ENCODE data around the gene ZC3HAV1L. TPM values are rescaled to one million over a fixed set of nuclear protein-coding genes. Genes with fewer than 3 reads are reported as not detected.

ZC3HAV1L gene
- total RNA-seq, 1 donor from 2014 or later, result 29.1 TPM

DNA sequence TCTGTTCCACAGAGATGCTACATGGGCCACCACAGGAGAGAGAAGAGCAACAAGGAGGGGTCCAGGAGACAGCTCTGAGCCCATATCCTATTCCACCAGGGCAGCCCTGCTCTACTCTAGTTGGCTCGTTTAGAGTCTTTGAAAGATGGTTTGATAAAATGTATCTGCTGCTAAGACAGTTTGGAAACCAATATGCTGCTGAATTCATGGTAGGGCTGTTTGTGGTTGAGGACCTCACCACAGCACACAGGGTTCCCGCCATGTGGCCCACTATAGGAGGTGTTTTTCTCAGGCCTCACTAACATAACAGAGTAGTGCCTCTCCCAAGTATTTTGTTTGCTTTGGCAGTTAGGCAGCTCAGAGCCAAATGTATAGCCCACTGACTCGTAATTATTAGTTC lies 35.8 kb upstream of the ZC3HAV1L start:
- DNase-seq (ENCODE audit: low spot score in 2 of 2), result no peak
- peaks cover 54 to 77% of the 10 kb centered on the region in 2 donors for H3K36me3 ChIP-seq
- H3K4me1 ChIP-seq, result no peaks in the 10 kb centered on the region
- intact Hi-C loops (cut with DNase I), result no loop called here
- TF ChIP-seq, protein P1, sequence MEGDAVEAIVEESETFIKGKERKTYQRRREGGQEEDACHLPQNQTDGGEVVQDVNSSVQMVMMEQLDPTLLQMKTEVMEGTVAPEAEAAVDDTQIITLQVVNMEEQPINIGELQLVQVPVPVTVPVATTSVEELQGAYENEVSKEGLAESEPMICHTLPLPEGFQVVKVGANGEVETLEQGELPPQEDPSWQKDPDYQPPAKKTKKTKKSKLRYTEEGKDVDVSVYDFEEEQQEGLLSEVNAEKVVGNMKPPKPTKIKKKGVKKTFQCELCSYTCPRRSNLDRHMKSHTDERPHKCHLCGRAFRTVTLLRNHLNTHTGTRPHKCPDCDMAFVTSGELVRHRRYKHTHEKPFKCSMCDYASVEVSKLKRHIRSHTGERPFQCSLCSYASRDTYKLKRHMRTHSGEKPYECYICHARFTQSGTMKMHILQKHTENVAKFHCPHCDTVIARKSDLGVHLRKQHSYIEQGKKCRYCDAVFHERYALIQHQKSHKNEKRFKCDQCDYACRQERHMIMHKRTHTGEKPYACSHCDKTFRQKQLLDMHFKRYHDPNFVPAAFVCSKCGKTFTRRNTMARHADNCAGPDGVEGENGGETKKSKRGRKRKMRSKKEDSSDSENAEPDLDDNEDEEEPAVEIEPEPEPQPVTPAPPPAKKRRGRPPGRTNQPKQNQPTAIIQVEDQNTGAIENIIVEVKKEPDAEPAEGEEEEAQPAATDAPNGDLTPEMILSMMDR (IDR thresholded peaks at IDR 0.05), result no peak
- H3K4me3 ChIP-seq, result no peak overlapping the region
- H3K27ac ChIP-seq, result no peak overlapping the region
- no peaks in the 10 kb centered on the region for H3K27me3 ChIP-seq
- H3K9me3 ChIP-seq, result no peaks in the 10 kb centered on the region

GRCh38 chr7:139068544-139069399 lies 32.9 kb upstream of the ZC3HAV1L start:
- H3K27ac ChIP-seq, result no peak overlapping the region
- TF ChIP-seq, protein P1 (IDR thresholded peaks at IDR 0.05), result no peak
- no peak overlapping the region for H3K4me3 ChIP-seq
- DNase-seq (ENCODE audit: low spot score in 2 of 2), result no peak
- intact Hi-C loops (cut with DNase I), result no loop called here
- H3K9me3 ChIP-seq, result no peaks in the 10 kb centered on the region
- no peaks in the 10 kb centered on the region for H3K4me1 ChIP-seq
- H3K36me3 ChIP-seq, result peaks cover 65 to 94% of the 10 kb centered on the region in 2 donors
- no peaks in the 10 kb centered on the region for H3K27me3 ChIP-seq

DNA sequence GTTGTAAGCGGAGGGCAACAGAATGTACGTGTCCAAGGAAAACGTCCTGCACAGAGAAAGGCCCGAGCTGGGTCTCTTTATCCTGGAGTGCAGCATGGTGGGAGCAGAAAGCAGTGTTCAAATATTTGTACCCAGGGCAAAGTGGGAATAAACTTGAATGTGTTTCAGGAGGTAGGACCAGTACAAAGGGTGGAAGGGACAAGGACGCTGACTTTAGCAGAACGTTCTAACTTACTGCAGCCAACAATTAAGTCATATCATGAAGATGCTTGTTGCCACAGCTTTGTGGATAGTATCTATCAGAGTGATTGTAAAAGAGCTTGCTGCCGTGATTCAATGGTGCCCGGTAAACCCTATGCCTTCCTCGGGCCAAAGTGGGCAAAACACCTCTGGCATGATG lies 30.5 kb upstream of the ZC3HAV1L start:
- Histone ChIP-seq H3K4me1 (no peaks in the 10 kb centered on the region), H3K27ac (no peak overlapping the region), H3K9me3 (no peaks in the 10 kb centered on the region), H3K27me3 (no peaks in the 10 kb centered on the region), H3K36me3 (peaks cover 50 to 92% of the 10 kb centered on the region in 2 donors), H3K4me3 (no peak overlapping the region)
- intact Hi-C loops (cut with DNase I), result no loop called here
- TF ChIP-seq, protein P1 (IDR thresholded peaks at IDR 0.05), result no peak
- DNase-seq (ENCODE audit: low spot score in 2 of 2), result no peak

DNA sequence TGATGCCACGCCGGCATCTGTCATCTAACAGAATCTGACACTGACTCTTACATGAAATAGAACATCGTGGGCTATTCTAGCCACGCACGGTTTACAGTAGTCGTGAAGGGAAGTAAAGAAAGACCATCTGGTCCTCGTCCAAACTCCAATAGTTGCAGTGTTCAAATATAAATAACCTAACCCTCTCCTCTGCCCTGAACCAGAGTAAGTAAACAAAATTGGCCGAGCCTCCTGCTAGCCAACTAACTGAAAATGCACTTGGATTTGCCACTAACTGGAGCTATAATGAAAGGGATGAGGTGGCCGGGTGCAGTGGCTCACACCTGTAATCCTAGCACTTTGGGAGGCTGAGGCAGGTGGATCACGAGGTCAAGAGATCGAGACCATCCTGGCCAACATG lies 29.5 kb upstream of the ZC3HAV1L start:
- no peak for DNase-seq (ENCODE audit: low spot score in 2 of 2)
- intact Hi-C loops (cut with DNase I), result no loop called here
- no peaks in the 10 kb centered on the region for H3K27me3 ChIP-seq
- no peaks in the 10 kb centered on the region for H3K9me3 ChIP-seq
- H3K36me3 ChIP-seq, result peaks cover 54 to 94% of the 10 kb centered on the region in 2 donors
- H3K27ac ChIP-seq, result no peak overlapping the region
- no peak overlapping the region for H3K4me3 ChIP-seq
- no peaks in the 10 kb centered on the region for H3K4me1 ChIP-seq
- TF ChIP-seq, protein P1 (IDR thresholded peaks at IDR 0.05), result no peak

DNA sequence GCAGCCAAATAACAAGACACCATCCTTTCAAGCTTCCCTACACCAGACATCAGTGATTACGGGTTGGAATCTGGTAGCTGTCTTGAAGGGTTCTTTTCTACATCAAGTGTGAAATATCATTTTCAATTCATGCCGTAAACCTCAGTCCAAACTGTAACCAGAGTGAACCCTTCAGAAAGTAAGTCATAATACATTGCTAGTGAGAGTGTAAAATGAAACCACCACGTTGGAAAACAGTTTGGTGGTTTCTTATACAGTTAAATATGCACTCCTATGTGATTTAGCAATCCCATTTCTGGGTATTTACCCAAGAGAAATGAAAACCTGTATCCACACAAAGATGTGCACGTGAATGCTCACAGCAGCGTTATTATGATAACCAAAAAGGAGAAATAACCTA lies 25.6 kb upstream of the ZC3HAV1L start:
- intact Hi-C loops (cut with DNase I), result no loop called here
- Histone ChIP-seq H3K36me3 (peaks cover 43 to 65% of the 10 kb centered on the region in 2 donors), H3K4me1 (no peaks in the 10 kb centered on the region), H3K27me3 (no peaks in the 10 kb centered on the region), H3K9me3 (no peaks in the 10 kb centered on the region), H3K27ac (no peak overlapping the region), H3K4me3 (no peak overlapping the region)
- DNase-seq (ENCODE audit: low spot score in 2 of 2), result no peak
- TF ChIP-seq, protein P1 (IDR thresholded peaks at IDR 0.05), result no peak
